ENCODE measurements around the gene FNDC3B.

The FNDC3B gene

DNA sequence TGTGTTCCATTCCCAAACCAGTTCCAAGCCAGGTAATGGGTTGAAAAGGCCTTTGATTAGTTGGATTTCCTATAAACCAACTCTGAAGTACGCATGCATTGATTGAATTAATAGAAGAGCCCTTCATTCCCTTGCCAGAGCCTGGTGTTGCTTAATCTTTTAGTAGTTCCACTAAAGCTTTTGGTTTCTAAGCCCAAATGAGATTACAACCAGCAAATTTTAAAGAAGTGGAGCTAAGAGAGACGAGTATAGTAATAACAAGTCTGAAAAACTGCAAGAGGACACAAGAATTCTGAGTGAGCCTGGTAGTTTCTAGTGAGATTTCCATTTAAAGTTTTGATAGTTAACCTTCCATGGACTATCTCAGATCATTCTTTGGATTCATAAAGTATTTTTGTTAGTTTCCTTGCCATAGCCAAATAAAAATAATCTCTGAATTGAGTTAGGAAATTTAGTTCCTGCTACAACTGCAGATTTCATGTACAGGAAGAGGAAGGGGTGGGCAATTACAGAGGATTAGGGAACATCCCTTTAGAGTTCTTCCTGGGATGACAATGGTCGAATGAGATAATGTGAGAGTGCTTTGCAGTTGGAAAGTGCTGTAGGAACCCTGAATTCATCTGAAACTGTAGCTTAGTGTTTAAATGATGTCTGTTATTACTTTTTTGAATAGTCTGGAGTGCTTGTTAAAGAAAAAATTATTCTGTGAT lies 136.8 kb downstream of the FNDC3B start:
- intact Hi-C loops (cut with DNase I): no loop called here
- DNase-seq: no peak

DNA sequence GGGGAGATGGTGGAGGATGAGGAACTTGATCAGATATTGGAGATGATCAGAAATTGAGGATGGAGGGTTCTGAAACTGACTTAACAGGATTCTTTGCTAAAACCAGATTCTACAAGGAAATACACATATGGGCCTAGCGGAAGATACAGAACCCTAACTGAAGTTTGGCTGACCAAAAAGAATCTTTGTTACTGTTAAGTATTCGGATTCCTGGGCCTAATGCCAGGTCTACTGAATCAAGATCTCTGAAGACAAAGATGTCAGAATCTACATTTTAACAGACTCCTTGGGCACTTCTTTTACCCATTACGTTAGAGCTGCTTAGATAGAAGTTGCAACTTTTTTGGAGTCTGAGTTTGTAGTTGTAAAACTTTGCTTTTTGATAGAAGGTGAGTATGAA lies 137.7 kb downstream of the FNDC3B start:
- DNase-seq: no peak
- intact Hi-C loops (cut with DNase I): no loop called here

DNA sequence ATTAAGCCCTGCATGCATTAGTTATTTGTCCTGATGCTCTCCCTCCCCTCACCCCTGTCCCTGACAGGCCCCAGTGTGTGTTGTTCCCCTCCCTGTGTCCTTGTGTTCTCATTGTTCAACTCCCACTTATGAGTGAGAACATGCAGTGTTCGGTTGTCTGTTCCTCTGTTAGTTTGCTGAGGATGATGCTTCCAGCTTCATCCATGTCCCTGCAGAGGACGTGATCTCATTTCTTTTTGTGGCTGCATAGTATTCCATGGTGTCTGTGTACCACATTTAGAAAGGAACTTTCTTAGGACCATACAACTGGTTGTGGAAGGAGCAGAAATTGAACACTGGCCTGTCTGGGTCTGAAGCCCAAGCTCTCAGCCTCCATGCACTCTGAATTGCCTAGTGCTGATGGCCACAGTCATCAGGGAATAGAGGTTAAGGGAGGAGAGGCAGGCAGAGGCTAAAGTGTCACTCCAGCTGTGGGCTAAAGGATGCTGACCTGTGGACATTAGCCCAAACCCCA lies 138.5 kb downstream of the FNDC3B start:
- DNase-seq: no peak
- intact Hi-C loops (cut with DNase I): no loop called here

DNA sequence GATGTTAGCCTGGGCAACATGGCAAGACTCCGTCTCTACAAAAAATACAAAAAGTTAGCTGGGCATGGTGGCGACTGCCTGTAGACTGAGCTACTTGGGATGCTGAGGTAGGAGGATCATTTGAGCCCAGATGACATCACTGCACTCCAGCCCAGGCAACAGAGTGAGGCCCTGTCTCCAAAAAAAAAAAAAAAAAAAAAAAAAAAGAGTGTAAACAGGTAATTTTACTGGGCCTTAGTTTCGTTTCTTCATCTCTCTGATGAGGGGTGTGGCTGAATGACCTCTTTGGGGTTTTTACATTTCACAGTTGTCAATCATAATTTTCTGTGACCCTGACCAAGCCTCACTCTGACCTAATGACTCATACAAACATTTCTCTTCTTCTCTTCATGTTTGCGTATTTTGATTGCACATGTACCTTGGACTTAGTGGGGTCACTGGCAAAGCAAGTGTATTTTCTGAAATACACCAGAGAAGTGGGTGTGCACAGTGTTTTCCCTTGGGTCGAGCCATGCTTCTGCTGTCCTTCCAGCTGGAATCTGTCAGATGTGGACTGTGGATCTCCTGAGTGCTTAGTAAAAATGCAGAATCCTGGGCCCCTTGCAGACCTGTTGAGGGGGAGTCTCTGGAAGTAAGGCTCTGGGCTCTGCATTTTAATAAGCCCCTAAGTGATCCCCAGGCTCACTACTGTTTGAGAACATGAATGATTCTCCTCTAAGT lies 140.5 kb downstream of the FNDC3B start:
- intact Hi-C loops (cut with DNase I): no loop called here
- DNase-seq: no peak

DNA sequence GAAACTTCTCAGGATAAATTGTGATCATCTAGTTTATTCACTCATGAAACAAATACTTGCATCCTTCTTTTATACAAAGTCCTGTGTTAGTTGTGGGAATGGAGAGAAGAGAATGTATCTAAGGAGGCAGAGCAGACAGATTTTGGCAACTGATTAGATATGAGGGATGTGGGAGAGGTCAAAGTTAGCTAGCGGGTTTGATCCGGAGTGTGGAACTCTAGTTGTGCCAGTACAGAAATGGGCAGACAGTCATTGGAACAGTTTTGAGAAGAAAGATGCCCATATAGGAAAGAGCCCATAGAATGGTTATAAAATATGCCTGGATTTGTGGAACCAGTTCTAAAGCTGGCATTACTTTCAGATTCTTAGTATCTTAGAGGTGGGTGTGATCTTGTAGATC lies 141.1 kb downstream of the FNDC3B start:
- intact Hi-C loops (cut with DNase I): no loop called here
- no peak for DNase-seq

DNA sequence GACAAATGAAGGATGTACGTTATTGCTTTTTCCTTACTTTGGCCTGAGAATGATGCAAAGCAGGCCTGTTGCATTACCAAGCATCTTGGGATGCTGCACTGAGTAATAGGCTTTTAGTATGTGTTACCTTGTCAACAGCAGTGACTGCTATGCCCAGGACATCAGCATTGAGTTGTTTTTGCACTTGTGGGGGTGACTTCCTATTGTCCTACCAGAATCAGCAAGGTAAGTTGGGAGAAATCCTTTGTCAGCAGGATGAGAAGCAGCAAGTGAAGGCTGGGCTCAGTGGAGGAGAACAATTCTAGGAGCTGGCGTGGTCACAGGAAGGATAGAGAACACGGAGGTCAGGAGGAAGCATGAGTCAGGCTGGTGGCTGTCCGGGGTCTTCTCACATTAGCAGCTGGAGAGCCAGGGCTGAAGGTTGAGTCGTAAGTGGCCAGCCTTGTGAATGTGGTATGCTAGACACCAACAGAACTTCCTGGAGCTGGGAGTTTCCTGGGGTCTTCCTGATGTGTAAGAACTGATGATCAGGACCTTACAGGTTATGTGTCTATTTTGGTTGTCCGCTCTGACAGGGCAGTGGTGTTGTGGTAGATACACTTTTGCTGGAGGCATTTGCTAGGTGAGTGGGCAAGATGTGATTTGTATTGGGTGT lies 142.7 kb downstream of the FNDC3B start:
- no peak for DNase-seq
- intact Hi-C loops (cut with DNase I): no loop called here

DNA sequence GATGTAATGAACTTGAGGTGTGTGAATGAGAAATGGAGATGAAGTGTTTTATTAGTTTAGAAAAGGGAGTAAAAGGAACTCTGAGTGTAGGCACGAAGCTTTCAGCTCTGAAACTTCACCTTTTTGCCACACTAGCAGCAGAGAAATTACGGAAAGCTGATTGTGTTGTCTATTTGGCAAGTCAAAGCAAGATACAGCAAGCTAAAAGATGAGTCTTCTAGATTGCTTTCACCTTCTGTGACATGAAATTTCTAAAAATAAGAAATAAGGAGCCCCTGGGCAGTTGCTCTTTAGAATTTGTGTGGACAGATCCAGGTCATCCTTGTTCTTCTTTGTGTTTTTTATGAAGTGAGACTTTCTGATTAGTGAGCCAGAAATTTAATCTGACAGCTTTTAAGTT lies 143.4 kb downstream of the FNDC3B start:
- no peak for DNase-seq
- intact Hi-C loops (cut with DNase I): no loop called here

DNA sequence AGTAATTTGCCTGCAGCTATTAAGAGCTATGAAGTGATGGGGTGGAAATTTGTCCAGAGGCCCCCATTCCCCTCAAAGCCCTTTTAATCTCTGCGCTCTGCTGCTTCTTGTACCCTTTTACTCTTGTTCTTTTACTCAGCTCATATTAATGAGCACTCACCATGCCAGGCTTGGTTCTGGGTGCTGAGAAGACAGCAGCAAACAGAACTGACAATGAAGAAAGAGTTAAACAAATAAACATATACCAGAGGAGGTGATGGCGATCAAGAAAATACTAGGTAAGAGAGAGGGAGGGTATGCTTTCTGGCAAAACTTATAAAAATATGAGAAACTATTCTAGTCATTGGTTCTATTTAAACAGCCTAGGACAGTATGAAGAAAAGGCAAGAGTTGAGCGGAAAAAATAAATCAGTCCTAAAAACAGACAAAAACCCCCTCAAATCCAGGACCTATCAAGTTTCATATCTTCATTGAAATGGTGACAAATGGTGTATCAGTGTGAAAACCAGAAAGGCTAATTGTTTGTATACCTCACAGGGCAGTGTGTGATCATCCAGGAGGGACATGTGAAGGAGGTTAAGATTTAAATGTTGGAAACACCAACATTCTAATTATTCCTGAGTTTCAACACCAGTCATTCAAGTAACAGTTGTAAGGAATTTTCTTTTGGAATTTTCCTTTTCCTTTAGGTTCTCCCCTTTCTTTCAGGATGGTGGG lies 144.9 kb downstream of the FNDC3B start:
- DNase-seq: no peak
- intact Hi-C loops (cut with DNase I): no loop called here

DNA sequence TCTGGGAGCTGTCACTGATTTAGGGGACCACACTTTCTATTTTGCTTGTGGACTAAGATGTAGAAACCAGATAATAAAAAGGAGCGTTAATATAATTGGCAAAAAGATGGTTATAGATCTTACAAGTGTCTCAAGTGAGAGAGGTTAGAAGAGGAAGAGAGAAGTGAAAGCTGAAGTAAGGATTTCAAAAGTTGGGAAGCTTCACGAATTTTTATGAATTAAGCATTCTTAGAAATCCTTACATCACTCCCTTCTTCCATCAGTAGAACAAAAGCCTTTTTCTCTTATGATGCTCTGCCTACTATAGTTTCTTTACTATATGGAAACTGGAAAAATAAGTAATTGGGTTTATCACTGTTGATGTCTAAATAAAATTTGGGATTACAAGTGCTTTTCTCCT lies 146.5 kb downstream of the FNDC3B start:
- DNase-seq: no peak
- intact Hi-C loops (cut with DNase I): no loop called here

DNA sequence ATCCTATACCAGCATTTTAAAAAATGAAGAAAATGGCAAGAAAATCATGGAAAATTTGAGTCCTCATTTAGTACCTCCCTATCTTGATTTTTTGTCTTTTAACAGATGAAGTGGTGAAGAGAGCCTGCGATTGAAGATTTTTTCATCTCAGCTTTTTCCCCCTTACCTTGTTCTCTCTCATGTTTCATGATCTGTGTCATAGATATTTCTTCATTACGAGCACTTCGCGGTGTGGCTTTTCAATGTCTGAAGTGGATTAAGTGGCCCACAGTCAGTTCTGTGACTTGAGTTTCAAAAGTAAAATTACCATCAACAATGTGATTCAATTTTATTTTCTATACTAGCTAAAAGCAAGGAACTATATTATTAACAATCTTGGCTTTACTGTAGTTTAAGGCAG lies 147.2 kb downstream of the FNDC3B start:
- DNase-seq: no peak
- intact Hi-C loops (cut with DNase I): no loop called here

DNA sequence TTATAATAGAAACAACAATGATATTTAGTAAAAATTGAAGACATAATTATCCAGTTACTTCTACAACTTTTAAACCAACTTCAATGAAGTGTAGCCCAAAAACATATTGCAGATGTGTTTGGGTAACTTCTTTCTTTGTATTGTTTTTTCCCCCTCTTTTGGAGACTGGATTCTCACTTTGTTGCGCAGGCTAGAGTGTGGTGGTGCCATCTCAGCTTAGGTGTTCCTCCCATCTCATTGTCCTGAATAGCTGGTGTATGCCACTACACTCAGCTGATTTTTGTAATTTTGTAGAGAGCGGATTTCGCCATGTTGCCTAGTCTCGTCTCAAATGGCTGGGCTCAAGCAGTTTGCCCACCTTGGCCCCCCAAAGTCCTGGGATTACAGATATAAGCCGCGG lies 148.1 kb downstream of the FNDC3B start:
- intact Hi-C loops (cut with DNase I): no loop called here
- no peak for DNase-seq

DNA sequence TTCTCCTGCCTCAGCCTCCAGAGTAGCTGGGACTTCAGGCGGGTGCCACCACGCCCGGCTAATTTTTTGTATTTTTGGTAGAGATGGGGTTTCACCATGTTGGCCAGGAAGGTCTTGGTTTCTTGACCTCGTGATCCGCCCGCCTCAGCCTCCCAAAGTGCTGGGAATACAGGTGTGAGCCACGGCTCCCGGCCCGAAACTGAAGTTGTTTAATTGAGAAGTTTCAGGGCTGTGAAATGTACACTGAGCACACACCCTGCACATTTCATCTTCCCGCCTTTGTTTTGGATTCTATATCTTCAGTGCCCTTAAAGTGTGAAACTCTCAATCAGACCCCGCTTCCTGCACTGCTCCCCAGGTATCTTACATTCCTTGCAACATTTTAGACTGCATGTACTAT lies 149.1 kb downstream of the FNDC3B start:
- intact Hi-C loops (cut with DNase I): no loop called here

DNA sequence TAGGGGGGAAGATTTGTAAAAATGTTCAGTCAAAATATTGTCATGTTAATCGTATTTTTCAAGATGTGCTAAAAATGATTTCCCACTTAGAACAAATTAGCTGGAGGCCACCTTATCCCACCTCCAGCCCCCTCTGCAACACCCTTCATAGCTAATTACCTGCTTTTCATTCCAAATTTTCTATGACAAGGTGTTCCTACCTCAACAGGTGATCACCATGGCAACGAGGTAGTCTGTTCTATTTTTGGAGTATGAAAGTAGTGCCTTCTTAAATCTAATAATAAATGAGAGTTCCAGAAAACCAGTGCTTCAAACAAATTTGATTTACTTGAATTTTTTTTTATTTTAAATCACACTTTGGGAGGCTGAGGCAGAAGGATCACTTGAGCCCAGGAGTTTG lies 149.8 kb downstream of the FNDC3B start:
- DNase-seq: no peak

More for the DNA sequence above, 149.1 kb downstream of the FNDC3B start:
- DNase-seq: no peak

DNA sequence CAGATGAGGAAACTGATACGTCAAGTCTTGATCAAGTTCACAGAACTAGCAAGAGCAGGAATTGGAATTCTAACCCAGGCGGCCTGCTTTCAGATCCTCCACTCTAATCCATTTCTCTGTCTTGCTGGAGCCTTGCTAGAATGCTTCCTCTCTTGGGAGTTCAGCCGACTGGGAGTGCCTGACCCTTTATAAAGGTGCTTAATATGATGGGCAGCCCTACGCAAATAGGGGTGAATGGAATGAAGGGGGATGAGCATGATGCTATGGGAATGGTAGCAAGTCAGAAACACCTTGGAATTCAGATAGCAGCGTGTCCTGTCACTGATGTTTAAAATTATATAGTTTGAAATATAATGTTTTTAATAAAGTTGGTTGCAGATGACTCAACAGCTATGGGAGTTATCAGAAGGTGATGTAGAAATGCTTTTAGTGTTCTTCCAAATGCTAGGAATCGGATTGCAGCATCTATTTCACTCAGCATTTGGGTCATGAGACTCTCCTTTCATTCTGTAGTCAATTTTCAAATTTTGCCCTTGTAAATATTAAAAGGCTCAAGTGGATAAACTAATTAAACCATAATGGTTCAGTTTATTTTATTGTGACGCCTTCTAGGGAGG lies 150.7 kb downstream of the FNDC3B start:
- intact Hi-C loops (cut with DNase I): no loop called here
- DNase-seq: no peak

More for the DNA sequence above, 149.8 kb downstream of the FNDC3B start:
- intact Hi-C loops (cut with DNase I): no loop called here

DNA sequence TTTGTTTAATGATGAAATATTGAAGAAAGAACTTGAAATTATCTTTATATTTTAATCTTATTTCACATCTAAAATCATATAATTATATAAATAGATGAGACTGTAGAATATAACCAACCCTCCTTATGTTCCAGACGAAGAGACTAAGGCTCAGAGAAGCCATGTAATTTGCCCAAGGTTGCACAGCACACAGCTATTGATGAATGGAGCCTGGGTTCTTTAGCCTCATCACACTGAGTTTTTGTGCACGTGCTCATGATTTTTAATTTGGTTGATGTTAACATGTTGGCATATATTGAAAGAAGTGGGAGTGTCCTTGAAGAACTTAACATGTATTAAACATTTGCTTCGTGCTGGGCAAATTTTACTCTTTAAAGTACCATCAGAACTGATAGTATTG lies 151.6 kb downstream of the FNDC3B start:
- intact Hi-C loops (cut with DNase I): no loop called here
- no peak for DNase-seq

DNA sequence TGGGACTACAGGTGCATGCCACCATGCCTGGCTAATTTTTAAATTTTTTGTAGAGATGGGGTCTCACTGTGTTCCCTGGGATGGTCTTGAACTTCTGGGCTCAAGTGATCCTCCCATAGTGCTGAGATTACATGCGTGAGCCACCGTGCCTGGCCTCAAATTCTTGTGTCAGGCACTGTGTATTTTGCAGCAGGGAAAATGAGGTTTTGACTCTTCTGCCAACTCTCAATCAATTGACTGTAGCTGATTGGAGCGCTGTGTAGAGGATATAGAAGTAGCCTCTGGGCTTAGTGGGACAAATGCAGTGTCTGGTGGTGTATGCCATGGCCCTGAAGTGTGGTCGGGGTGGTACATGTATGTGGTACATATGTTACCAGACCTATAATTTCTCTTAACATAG lies 152.3 kb downstream of the FNDC3B start:
- intact Hi-C loops (cut with DNase I): no loop called here
- DNase-seq: no peak

DNA sequence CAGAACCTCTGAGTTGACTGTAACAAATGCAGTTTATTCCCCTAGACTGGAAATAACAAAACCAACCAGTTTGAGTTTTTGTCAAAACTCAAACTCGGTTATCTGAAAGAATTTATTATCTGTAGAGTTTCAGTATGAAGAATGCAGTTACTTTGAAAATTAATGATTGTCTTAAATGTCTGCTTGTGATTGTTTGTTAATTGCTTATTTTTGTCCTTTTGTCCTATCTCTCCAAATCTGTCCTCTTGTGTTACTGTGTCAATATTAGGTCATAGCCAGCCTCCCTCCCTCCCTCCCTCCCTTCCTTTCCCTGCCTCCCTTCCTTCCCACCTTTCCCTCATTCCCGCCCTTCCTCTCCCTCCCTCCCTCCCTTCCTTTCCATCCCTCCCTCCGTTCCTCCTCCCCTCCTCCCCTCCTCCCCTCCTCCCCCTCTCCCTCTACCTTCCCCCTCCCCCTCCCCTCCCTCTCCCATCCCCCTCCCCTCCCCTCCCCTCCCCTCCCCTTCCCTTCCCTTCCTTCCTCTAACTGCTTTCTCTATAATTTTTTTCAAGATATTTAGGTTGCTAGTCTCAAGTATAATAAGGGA lies 153.5 kb downstream of the FNDC3B start:
- DNase-seq: no peak
- intact Hi-C loops (cut with DNase I): no loop called here

DNA sequence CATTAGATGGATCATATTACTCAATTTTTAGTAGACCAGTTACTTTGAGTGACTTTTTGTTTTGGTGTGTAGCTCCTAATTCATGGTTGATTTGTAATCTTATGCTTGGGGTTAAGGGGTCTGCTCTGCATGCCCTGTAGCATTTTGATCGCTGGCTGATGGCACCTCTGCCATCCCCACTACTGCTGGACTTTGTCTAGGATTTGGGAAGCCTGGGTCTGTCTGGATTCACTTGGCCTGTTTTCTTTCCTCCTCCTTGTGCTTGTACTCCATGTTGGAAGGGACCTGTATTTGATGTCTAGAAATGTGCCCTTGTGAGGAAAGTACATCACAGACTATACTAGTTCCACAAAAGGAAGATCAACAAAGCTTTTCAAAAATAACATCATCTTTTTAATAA lies 154.1 kb downstream of the FNDC3B start:
- intact Hi-C loops (cut with DNase I): no loop called here
- DNase-seq: no peak

DNA sequence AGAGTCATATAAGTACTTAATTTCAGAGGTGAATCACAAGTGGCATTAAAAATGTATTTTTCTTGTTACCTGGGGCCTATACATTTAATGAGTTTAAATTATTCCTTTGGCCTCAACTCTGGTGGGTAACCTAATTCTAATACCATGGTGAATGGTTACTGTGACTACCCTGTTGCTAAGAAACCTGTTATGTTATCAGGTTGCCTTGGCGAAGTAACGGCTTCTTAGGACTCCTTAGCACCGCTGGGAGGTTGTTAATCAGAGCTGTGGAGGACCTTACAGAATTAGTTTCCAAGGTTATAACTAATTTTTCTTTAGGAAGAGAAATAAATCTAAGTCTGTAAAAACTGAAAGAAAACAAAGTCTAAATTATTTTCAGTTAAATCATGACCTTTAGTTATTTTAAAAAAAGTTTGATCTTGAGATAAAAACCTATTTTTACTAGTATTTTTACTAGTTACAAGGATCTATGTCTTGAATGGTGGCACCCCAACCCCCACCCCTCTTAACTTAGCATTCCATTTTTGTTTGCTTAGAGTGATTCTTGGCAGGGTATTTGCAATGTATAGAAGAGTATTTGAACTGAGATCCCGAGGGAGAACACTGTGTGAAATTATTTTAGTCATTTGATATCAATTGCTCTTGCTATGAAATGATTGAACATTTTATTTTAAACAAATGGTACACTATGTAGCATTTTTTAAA lies 155.5 kb downstream of the FNDC3B start:
- intact Hi-C loops (cut with DNase I): no loop called here
- no peak for DNase-seq

DNA sequence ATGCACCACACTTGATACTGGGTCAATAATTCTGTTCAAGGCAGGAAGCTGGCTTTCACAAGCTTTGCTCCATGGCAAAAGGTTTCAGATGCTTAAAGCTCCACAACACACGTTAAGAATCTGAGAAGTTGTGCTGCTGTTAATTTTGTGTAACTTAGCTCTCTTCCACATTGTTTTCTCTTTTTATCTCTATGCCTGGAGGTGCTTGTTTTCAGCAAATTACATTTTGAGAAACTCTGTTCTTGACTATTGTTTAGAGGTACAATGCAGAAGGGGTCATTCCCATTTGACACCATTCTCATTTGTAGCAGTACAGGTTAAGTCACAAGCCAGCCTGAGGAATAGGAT lies 156.0 kb downstream of the FNDC3B start:
- intact Hi-C loops (cut with DNase I): no loop called here
- no peak for DNase-seq

Measured in posterior cingulate gyrus (tissue), 11 donors.